ENCODE data around the gene RDH8. TPM values are rescaled to one million over a fixed set of nuclear protein-coding genes. Genes with fewer than 3 reads are reported as not detected.

RDH8 gene
- total RNA-seq, 1 experiment from 2014 or later, result not detected

Other genes starting within 250 kb of the RDH8 start
- 3.8 and 33.3 TPM in 2 replicates for gene ZNF846, start 244.7 kb upstream of the RDH8 start, total RNA-seq (2014; rRNA removed; shearing (Covaris generic); ENCODE audit: low replicate concordance)
- gene FBXL12, start 194.4 kb upstream of the RDH8 start, total RNA-seq (2014; rRNA removed; shearing (Covaris generic); ENCODE audit: low replicate concordance), result 8.3 and 15.5 TPM in 2 replicates
- gene UBL5, start 185.6 kb upstream of the RDH8 start, total RNA-seq (2014; rRNA removed; shearing (Covaris generic); ENCODE audit: low replicate concordance), result 255 and 266 TPM in 2 replicates
- gene PIN1, start 178.2 kb upstream of the RDH8 start, total RNA-seq (2014; rRNA removed; shearing (Covaris generic); ENCODE audit: low replicate concordance), result 114 and 145 TPM in 2 replicates
- gene OLFM2, start 77.0 kb upstream of the RDH8 start, total RNA-seq (2014; rRNA removed; shearing (Covaris generic); ENCODE audit: low replicate concordance), result 1.4 and 13.5 TPM in 2 replicates
- gene COL5A3, start 3.0 kb upstream of the RDH8 start, total RNA-seq (2014; rRNA removed; shearing (Covaris generic); ENCODE audit: low replicate concordance), result not detected in 2 replicates
- 10.0 and 13.3 TPM in 2 replicates for gene SHFL, start 72.8 kb downstream of the RDH8 start, total RNA-seq (2014; rRNA removed; shearing (Covaris generic); ENCODE audit: low replicate concordance)
- gene ANGPTL6, start 89.2 kb downstream of the RDH8 start, total RNA-seq (2014; rRNA removed; shearing (Covaris generic); ENCODE audit: low replicate concordance), result 1.4 TPM in 1 of 2 replicates, not detected in the other
- 40.0 TPM in 2 replicates for gene PPAN, start 92.9 kb downstream of the RDH8 start, total RNA-seq (2014; rRNA removed; shearing (Covaris generic); ENCODE audit: low replicate concordance)
- gene P2RY11, start 98.2 kb downstream of the RDH8 start, total RNA-seq (2014; rRNA removed; shearing (Covaris generic); ENCODE audit: low replicate concordance), result 1.8 and 2.8 TPM in 2 replicates
- gene EIF3G, start 106.4 kb downstream of the RDH8 start, total RNA-seq (2014; rRNA removed; shearing (Covaris generic); ENCODE audit: low replicate concordance), result 190 and 194 TPM in 2 replicates
- gene DNMT1, start 181.5 kb downstream of the RDH8 start, total RNA-seq (2014; rRNA removed; shearing (Covaris generic); ENCODE audit: low replicate concordance), result 25.4 and 39.0 TPM in 2 replicates
- 1.9 and 2.5 TPM in 2 replicates for gene S1PR2, start 217.8 kb downstream of the RDH8 start, total RNA-seq (2014; rRNA removed; shearing (Covaris generic); ENCODE audit: low replicate concordance)
- gene MRPL4, start 238.7 kb downstream of the RDH8 start, total RNA-seq (2014; rRNA removed; shearing (Covaris generic); ENCODE audit: low replicate concordance), result 64.6 and 65.2 TPM in 2 replicates